Nephron progenitor cell (in vitro differentiated cells): ENCODE results near the gene MMAB.

Experiments used
- DNase-seq: peaks from one replicate; pipeline ENCODE4 v3.0.0; 2021
- H3K27ac Mint-ChIP-seq: 2 replicates; pipeline ENCODE4 v1.8.0; 2021; ENCODE audit warnings: mild to moderate bottlenecking, moderate library complexity, mixed read lengths
- H3K27me3 Mint-ChIP-seq: 2 replicates; pipeline ENCODE4 v1.8.0; 2021; ENCODE audit warnings: mild to moderate bottlenecking, low read depth, mixed read lengths; ENCODE audit not compliant: poor library complexity
- H3K36me3 Mint-ChIP-seq: 2 replicates; pipeline ENCODE4 v1.8.0; 2021; ENCODE audit warnings: low read depth, mixed read lengths
- H3K4me1 Mint-ChIP-seq: 2 replicates; pipeline ENCODE4 v1.8.0; 2021; ENCODE audit warnings: mixed read lengths
- H3K4me3 Mint-ChIP-seq: 2 replicates; pipeline ENCODE4 v1.8.0; 2021; ENCODE audit warnings: mild to moderate bottlenecking, moderate library complexity, mixed read lengths
- H3K9me3 Mint-ChIP-seq: 2 replicates; pipeline ENCODE4 v1.8.0; 2021; ENCODE audit warnings: mild to moderate bottlenecking, moderate library complexity, mixed read lengths
- CTCF ChIP-seq: fragments of 200-600 bp; sonication (generic); IDR thresholded peaks from 2 replicates; pipeline ENCODE4 v1.5.0; 2021; ENCODE audit warnings: antibody characterized with exemption

The MMAB gene

GRCh38 chr12:109542876-109543275 lies 30.4 kb downstream of the MMAB start:
- TF ChIP-seq CTCF = no peak
- no peaks in the 10 kb centered on the region for H3K9me3 Mint-ChIP-seq
- peaks cover 14% of the 10 kb centered on the region for H3K27me3 Mint-ChIP-seq
- no peaks in the 10 kb centered on the region for H3K36me3 Mint-ChIP-seq
- no peak overlapping the region for H3K4me3 Mint-ChIP-seq
- DNase-seq = no peak
- H3K27ac Mint-ChIP-seq = no peak overlapping the region
- peaks cover 12% of the 10 kb centered on the region for H3K4me1 Mint-ChIP-seq

- no peak for DNase-seq
- no peak for TF ChIP-seq CTCF
- Mint-ChIP-seq H3K4me1 (peaks cover 5% of the 10 kb centered on the region), H3K27me3 (peaks cover 9% of the 10 kb centered on the region), H3K4me3 (no peak overlapping the region), H3K27ac (no peak overlapping the region), H3K9me3 (no peaks in the 10 kb centered on the region), H3K36me3 (no peaks in the 10 kb centered on the region)
Observed at GRCh38 chr12:109542014-109542413, 31.3 kb downstream of the MMAB start.

GRCh38 chr12:109541413-109541726 lies 31.9 kb downstream of the MMAB start:
- no peak for DNase-seq

GRCh38 chr12:109540526-109541412 lies 32.5 kb downstream of the MMAB start:
- Mint-ChIP-seq H3K27me3 (peaks cover 9% of the 10 kb centered on the region), H3K4me3 (no peak overlapping the region), H3K27ac (no peak overlapping the region), H3K4me1 (peaks cover 5% of the 10 kb centered on the region), H3K36me3 (no peaks in the 10 kb centered on the region), H3K9me3 (no peaks in the 10 kb centered on the region)
- no peak for TF ChIP-seq CTCF
- DNase-seq = no peak

More at GRCh38 chr12:109541413-109541726, 31.9 kb downstream of the MMAB start:
- no peaks in the 10 kb centered on the region for H3K9me3 Mint-ChIP-seq
- peaks cover 9% of the 10 kb centered on the region for H3K27me3 Mint-ChIP-seq
- peaks cover 5% of the 10 kb centered on the region for H3K4me1 Mint-ChIP-seq
- no peak overlapping the region for H3K4me3 Mint-ChIP-seq
- TF ChIP-seq CTCF = no peak
- no peaks in the 10 kb centered on the region for H3K36me3 Mint-ChIP-seq
- no peak overlapping the region for H3K27ac Mint-ChIP-seq

- no peak for TF ChIP-seq CTCF
- no peak for DNase-seq
- Mint-ChIP-seq H3K9me3 (no peaks in the 10 kb centered on the region), H3K4me3 (no peak overlapping the region), H3K4me1 (no peaks in the 10 kb centered on the region), H3K27me3 (peaks cover 9% of the 10 kb centered on the region), H3K27ac (no peak overlapping the region), H3K36me3 (peaks cover 6% of the 10 kb centered on the region)
Observed at GRCh38 chr12:109539508-109539907, 33.8 kb downstream of the MMAB start.
